SJCRH30 (cell line): ENCODE data around the gene HS6ST1. TPM values are rescaled to one million over a fixed set of nuclear protein-coding genes. Genes with fewer than 3 reads are reported as not detected.

Experiments used
- DNase-seq, 2 experiments: peaks; one replicate each; pipeline ENCODE4 v3.0.0-alpha.2; 2015 to 2020
- H3K27ac ChIP-seq: fragments of 250-450 bp; sonication (Bioruptor Pico); 2 replicates; pipeline ENCODE4 v1.5.1; 2020; ENCODE audit warnings: mild to moderate bottlenecking, moderate library complexity
- H3K27me3 ChIP-seq: fragments of 250-450 bp; sonication (Bioruptor Pico); 2 replicates; pipeline ENCODE4 v1.5.1; 2020; ENCODE audit warnings: mild to moderate bottlenecking, moderate library complexity
- H3K36me3 ChIP-seq: fragments of 250-450 bp; sonication (Bioruptor Pico); 2 replicates; pipeline ENCODE4 v1.5.1; 2020; ENCODE audit warnings: mild to moderate bottlenecking, moderate library complexity
- H3K4me1 ChIP-seq: fragments of 250-450 bp; sonication (Bioruptor Pico); 2 replicates; pipeline ENCODE4 v1.5.1; 2020; ENCODE audit warnings: mild to moderate bottlenecking, moderate library complexity
- H3K4me3 ChIP-seq: fragments of 250-450 bp; sonication (Bioruptor Pico); 2 replicates; pipeline ENCODE4 v1.5.1; 2020; ENCODE audit warnings: mild to moderate bottlenecking, moderate library complexity
- H3K9me3 ChIP-seq: fragments of 250-450 bp; sonication (Bioruptor Pico); replicated peaks from 2 replicates; pipeline ENCODE4 v1.5.1; 2020; ENCODE audit warnings: mild to moderate bottlenecking, moderate library complexity
- total RNA-seq: library from RNA; depleted of rRNA; stranded (reverse); fragments of >200 nt; shearing (Covaris generic); gene quantifications from 2 replicates; pipeline ENCODE4 v1.2.3, GENCODE V29; 2014

The HS6ST1 gene
- total RNA-seq, 1 experiment from 2014 or later, result 18.8 TPM

GRCh38 chr2:128304330-128304714 is 14.3 kb downstream of the HS6ST1 start:
- H3K9me3 ChIP-seq, result no peaks in the 10 kb centered on the region
- no peak overlapping the region for H3K27ac ChIP-seq
- H3K36me3 ChIP-seq, result no peaks in the 10 kb centered on the region
- no peak overlapping the region for H3K4me3 ChIP-seq
- no peaks in the 10 kb centered on the region for H3K27me3 ChIP-seq
- peaks cover 55% of the 10 kb centered on the region for H3K4me1 ChIP-seq
- DNase-seq, result no peak

GRCh38 chr2:128303911-128304310 is 14.8 kb downstream of the HS6ST1 start:
- Histone ChIP-seq H3K27me3 (no peaks in the 10 kb centered on the region), H3K4me3 (no peak overlapping the region), H3K9me3 (no peaks in the 10 kb centered on the region), H3K4me1 (peaks cover 51% of the 10 kb centered on the region), H3K36me3 (no peaks in the 10 kb centered on the region), H3K27ac (no peak overlapping the region)
- DNase-seq, result no peak

GRCh38 chr2:128303095-128303791 is 15.4 kb downstream of the HS6ST1 start:
- H3K27ac ChIP-seq, result no peak overlapping the region
- H3K36me3 ChIP-seq, result no peaks in the 10 kb centered on the region
- no peak overlapping the region for H3K4me3 ChIP-seq
- peaks cover 44% of the 10 kb centered on the region for H3K4me1 ChIP-seq
- no peaks in the 10 kb centered on the region for H3K9me3 ChIP-seq
- DNase-seq, result no peak
- no peaks in the 10 kb centered on the region for H3K27me3 ChIP-seq

GRCh38 chr2:128302744-128303067 is 16.0 kb downstream of the HS6ST1 start:
- Histone ChIP-seq H3K27ac (no peak overlapping the region), H3K27me3 (no peaks in the 10 kb centered on the region), H3K4me1 (peaks cover 43% of the 10 kb centered on the region), H3K4me3 (no peak overlapping the region), H3K9me3 (no peaks in the 10 kb centered on the region), H3K36me3 (no peaks in the 10 kb centered on the region)
- DNase-seq, result no peak

GRCh38 chr2:128302011-128302743 is 16.5 kb downstream of the HS6ST1 start:
- Histone ChIP-seq H3K27ac (no peak overlapping the region), H3K36me3 (no peaks in the 10 kb centered on the region), H3K27me3 (no peaks in the 10 kb centered on the region), H3K9me3 (no peaks in the 10 kb centered on the region), H3K4me1 (peaks cover 41% of the 10 kb centered on the region), H3K4me3 (no peak overlapping the region)
- no peak for DNase-seq

GRCh38 chr2:128301501-128301966 is 17.1 kb downstream of the HS6ST1 start:
- H3K27me3 ChIP-seq, result no peaks in the 10 kb centered on the region
- peaks cover 35% of the 10 kb centered on the region for H3K4me1 ChIP-seq
- no peak overlapping the region for H3K27ac ChIP-seq
- H3K36me3 ChIP-seq, result no peaks in the 10 kb centered on the region
- H3K4me3 ChIP-seq, result no peak overlapping the region
- H3K9me3 ChIP-seq, result no peaks in the 10 kb centered on the region
- DNase-seq, result no peak

- H3K36me3 ChIP-seq, result no peaks in the 10 kb centered on the region
- peaks cover 34% of the 10 kb centered on the region for H3K4me1 ChIP-seq
Measured at GRCh38 chr2:128301021-128301420, 17.6 kb downstream of the HS6ST1 start.

GRCh38 chr2:128300151-128301020 is 18.3 kb downstream of the HS6ST1 start:
- no peaks in the 10 kb centered on the region for H3K9me3 ChIP-seq
- no peaks in the 10 kb centered on the region for H3K27me3 ChIP-seq
- H3K36me3 ChIP-seq, result no peaks in the 10 kb centered on the region
- peak in 1 of 2 experiments; percentile 71 for DNase-seq
- peak overlapping the region; percentile 10; the same call in 1 of the 2 replicates for H3K27ac ChIP-seq
- no peak overlapping the region for H3K4me3 ChIP-seq
- H3K4me1 ChIP-seq, result peaks cover 28% of the 10 kb centered on the region

More at GRCh38 chr2:128301021-128301420, 17.6 kb downstream of the HS6ST1 start:
- DNase-seq, result no peak
- peak overlapping the region; percentile 10; the same call in 1 of the 2 replicates for H3K27ac ChIP-seq
- H3K4me3 ChIP-seq, result no peak overlapping the region
- no peaks in the 10 kb centered on the region for H3K9me3 ChIP-seq
- H3K27me3 ChIP-seq, result no peaks in the 10 kb centered on the region

- Histone ChIP-seq H3K36me3 (no peaks in the 10 kb centered on the region), H3K4me3 (no peak overlapping the region), H3K27me3 (no peaks in the 10 kb centered on the region), H3K4me1 (peaks cover 20% of the 10 kb centered on the region), H3K9me3 (no peaks in the 10 kb centered on the region), H3K27ac (no peak overlapping the region)
- DNase-seq, result no peak
Measured at GRCh38 chr2:128299628-128300027, 19.0 kb downstream of the HS6ST1 start.

- no peak overlapping the region for H3K27ac ChIP-seq
- no peak for DNase-seq
Measured at GRCh38 chr2:128298846-128299507, 19.7 kb downstream of the HS6ST1 start.

GRCh38 chr2:128298286-128298685 is 20.4 kb downstream of the HS6ST1 start:
- Histone ChIP-seq H3K9me3 (no peaks in the 10 kb centered on the region), H3K27me3 (no peaks in the 10 kb centered on the region), H3K4me1 (peaks cover 17% of the 10 kb centered on the region), H3K4me3 (no peak overlapping the region), H3K27ac (no peak overlapping the region), H3K36me3 (no peaks in the 10 kb centered on the region)
- no peak for DNase-seq

More at GRCh38 chr2:128298846-128299507, 19.7 kb downstream of the HS6ST1 start:
- H3K36me3 ChIP-seq, result no peaks in the 10 kb centered on the region
- peaks cover 17% of the 10 kb centered on the region for H3K4me1 ChIP-seq
- H3K27me3 ChIP-seq, result no peaks in the 10 kb centered on the region
- no peaks in the 10 kb centered on the region for H3K9me3 ChIP-seq
- H3K4me3 ChIP-seq, result no peak overlapping the region

GRCh38 chr2:128293870-128294455 is 24.7 kb downstream of the HS6ST1 start:
- Histone ChIP-seq H3K4me1 (peaks cover 17% of the 10 kb centered on the region), H3K27me3 (no peaks in the 10 kb centered on the region), H3K36me3 (no peaks in the 10 kb centered on the region), H3K4me3 (no peak overlapping the region), H3K27ac (no peak overlapping the region), H3K9me3 (peaks cover 7% of the 10 kb centered on the region; the same call in 1 of the 2 replicates)
- no peak for DNase-seq

- Histone ChIP-seq H3K9me3 (peaks cover 7% of the 10 kb centered on the region; the same call in 1 of the 2 replicates), H3K27ac (no peak overlapping the region), H3K36me3 (no peaks in the 10 kb centered on the region), H3K4me1 (peaks cover 17% of the 10 kb centered on the region), H3K27me3 (no peaks in the 10 kb centered on the region), H3K4me3 (no peak overlapping the region)
- DNase-seq, result no peak
Measured at GRCh38 chr2:128293426-128293755, 25.3 kb downstream of the HS6ST1 start.
